HEK293 (cell line): ENCODE measurements around the gene PIF1.

Experiments
- BCL11B ChIP-seq: fragments of 450-650 bp; formaldehyde crosslinking; IDR thresholded peaks from 2 replicates; pipeline ENCODE4 v1.5.1; 2016; ENCODE audit warnings: low read depth, missing biosample characterization, missing genetic modification characterization
- FEZF1 ChIP-seq: fragments of 450-650 bp; formaldehyde crosslinking; IDR thresholded peaks from 2 replicates; pipeline ENCODE4 v1.5.1; 2016; ENCODE audit warnings: missing biosample characterization, missing genetic modification characterization
- GLI4 ChIP-seq: fragments of 450-650 bp; formaldehyde crosslinking; IDR thresholded peaks from 2 replicates; pipeline ENCODE4 v1.5.1; 2016; ENCODE audit warnings: missing biosample characterization, missing genetic modification characterization
- HOXA7 ChIP-seq: sonication (generic); formaldehyde crosslinking; IDR thresholded peaks from 2 replicates; pipeline ENCODE4 v1.8.1; 2022; ENCODE audit warnings: missing genetic modification reagents, borderline replicate concordance
- KLF9 ChIP-seq: fragments of 450-650 bp; formaldehyde crosslinking; IDR thresholded peaks from 2 replicates; pipeline ENCODE4 v1.5.1; 2016; ENCODE audit warnings: missing biosample characterization, missing genetic modification characterization, low read depth
- RBAK ChIP-seq: fragments of 450-650 bp; formaldehyde crosslinking; IDR thresholded peaks from 2 replicates; pipeline ENCODE4 v1.5.1; 2016; ENCODE audit warnings: missing biosample characterization, missing genetic modification characterization
- ZBTB20 ChIP-seq: fragments of 450-650 bp; formaldehyde crosslinking; IDR thresholded peaks from 2 replicates; pipeline ENCODE4 v1.5.1; 2016; ENCODE audit warnings: missing biosample characterization, missing genetic modification characterization
- ZNF10 ChIP-seq: fragments of 450-650 bp; formaldehyde crosslinking; IDR thresholded peaks from 2 replicates; pipeline ENCODE4 v1.5.1; 2017; ENCODE audit warnings: missing biosample characterization, missing genetic modification characterization
- ZNF132 ChIP-seq: fragments of 450-650 bp; formaldehyde crosslinking; IDR thresholded peaks from 2 replicates; pipeline ENCODE4 v1.5.1; 2017; ENCODE audit warnings: missing biosample characterization, missing genetic modification characterization, borderline replicate concordance
- ZNF138 ChIP-seq: fragments of 450-650 bp; formaldehyde crosslinking; IDR thresholded peaks from 2 replicates; pipeline ENCODE4 v1.5.1; 2016; ENCODE audit warnings: missing biosample characterization, missing genetic modification characterization, borderline replicate concordance
- ZNF155 ChIP-seq: fragments of 450-650 bp; formaldehyde crosslinking; IDR thresholded peaks from 2 replicates; pipeline ENCODE4 v1.5.1; 2016; ENCODE audit warnings: missing biosample characterization, missing genetic modification characterization
- ZNF184 ChIP-seq: fragments of 450-650 bp; IDR thresholded peaks from 2 replicates; pipeline ENCODE4 v1.5.1; 2018; ENCODE audit warnings: missing biosample characterization, mild to moderate bottlenecking, missing genetic modification characterization
- ZNF211 ChIP-seq: fragments of 450-650 bp; formaldehyde crosslinking; IDR thresholded peaks from 2 replicates; pipeline ENCODE4 v1.5.1; 2016; ENCODE audit warnings: low read depth, missing biosample characterization, missing genetic modification characterization
- ZNF239 ChIP-seq: fragments of 450-650 bp; formaldehyde crosslinking; IDR thresholded peaks from 2 replicates; pipeline ENCODE4 v1.5.1; 2016; ENCODE audit warnings: missing biosample characterization, missing genetic modification characterization
- ZNF266 ChIP-seq: fragments of 450-650 bp; formaldehyde crosslinking; IDR thresholded peaks from 2 replicates; pipeline ENCODE4 v1.5.1; 2016; ENCODE audit warnings: missing biosample characterization, missing genetic modification characterization, low read depth
- ZNF335 ChIP-seq: fragments of 450-650 bp; formaldehyde crosslinking; conservative IDR thresholded peaks from 2 replicates; pipeline ENCODE4 v1.5.1; 2016; ENCODE audit warnings: missing biosample characterization, missing genetic modification characterization
- ZNF341 ChIP-seq: fragments of 450-650 bp; formaldehyde crosslinking; IDR thresholded peaks from 2 replicates; pipeline ENCODE4; 2016; ENCODE audit warnings: low read depth, missing biosample characterization, missing genetic modification characterization
- ZNF391 ChIP-seq: fragments of 450-650 bp; formaldehyde crosslinking; IDR thresholded peaks from 2 replicates; pipeline ENCODE4 v1.5.1; 2016; ENCODE audit warnings: low read depth, missing biosample characterization, missing genetic modification characterization, borderline replicate concordance
- ZNF473 ChIP-seq: fragments of 450-650 bp; formaldehyde crosslinking; IDR thresholded peaks from 2 replicates; pipeline ENCODE4 v1.5.1; 2017; ENCODE audit warnings: missing biosample characterization, missing genetic modification characterization
- ZNF501 ChIP-seq: fragments of 450-650 bp; formaldehyde crosslinking; IDR thresholded peaks from 2 replicates; pipeline ENCODE4 v1.5.1; 2016; ENCODE audit warnings: missing biosample characterization, missing genetic modification characterization
- ZNF510 ChIP-seq: fragments of 450-650 bp; formaldehyde crosslinking; IDR thresholded peaks from 2 replicates; pipeline ENCODE4 v1.5.1; 2018; ENCODE audit warnings: mild to moderate bottlenecking, missing genetic modification characterization, missing biosample characterization; ENCODE audit not compliant: insufficient replicate concordance
- ZNF521 ChIP-seq: fragments of 450-650 bp; formaldehyde crosslinking; IDR thresholded peaks from 2 replicates; pipeline ENCODE4 v1.5.1; 2017; ENCODE audit warnings: missing biosample characterization, mild to moderate bottlenecking, missing genetic modification characterization
- ZNF529 ChIP-seq: fragments of 450-650 bp; formaldehyde crosslinking; IDR thresholded peaks from 2 replicates; pipeline ENCODE4 v1.5.1; 2017; ENCODE audit warnings: missing genetic modification characterization, missing biosample characterization; ENCODE audit not compliant: insufficient replicate concordance
- ZNF560 ChIP-seq: fragments of 450-650 bp; formaldehyde crosslinking; IDR thresholded peaks from 2 replicates; pipeline ENCODE4 v1.5.1; 2017; ENCODE audit warnings: missing biosample characterization, missing genetic modification characterization, borderline replicate concordance
- ZNF747 ChIP-seq: fragments of 450-650 bp; formaldehyde crosslinking; IDR thresholded peaks from 2 replicates; pipeline ENCODE4 v1.5.1; 2016; ENCODE audit warnings: missing biosample characterization, missing genetic modification characterization
- ZNF777 ChIP-seq: fragments of 450-650 bp; formaldehyde crosslinking; IDR thresholded peaks from 2 replicates; pipeline ENCODE4 v1.5.1; 2017; ENCODE audit warnings: missing biosample characterization, missing genetic modification characterization, borderline replicate concordance
- ZSCAN16 ChIP-seq: fragments of 450-650 bp; formaldehyde crosslinking; IDR thresholded peaks from 2 replicates; pipeline ENCODE4 v1.5.1; 2016; ENCODE audit warnings: missing biosample characterization, missing genetic modification characterization
- ZSCAN30 ChIP-seq: fragments of 450-650 bp; IDR thresholded peaks from 2 replicates; pipeline ENCODE4 v1.5.1; 2018; ENCODE audit warnings: missing biosample characterization, mild to moderate bottlenecking, missing genetic modification characterization, moderate library complexity
- TF ChIP-seq, protein P1 (sequence below): IDR thresholded peaks from 2 replicates; pipeline ENCODE4 v1.6.1; 2011; ENCODE audit warnings: mild to moderate bottlenecking, low read depth, low read length, borderline replicate concordance
- TF ChIP-seq, protein P2 (sequence below): fragments of 450-650 bp; formaldehyde crosslinking; IDR thresholded peaks from 2 replicates; pipeline ENCODE4; 2016; ENCODE audit warnings: missing biosample characterization, missing genetic modification characterization
- TF ChIP-seq, protein P3 (sequence below): fragments of 450-650 bp; formaldehyde crosslinking; conservative IDR thresholded peaks from 2 replicates; pipeline ENCODE4 v1.5.1; 2016; ENCODE audit warnings: low read depth, missing biosample characterization, missing genetic modification characterization
- TF ChIP-seq, protein P4 (sequence below): fragments of 450-650 bp; formaldehyde crosslinking; IDR thresholded peaks from 2 replicates; pipeline ENCODE4 v1.5.1; 2016; ENCODE audit warnings: missing biosample characterization, missing genetic modification characterization

The PIF1 gene

DNA sequence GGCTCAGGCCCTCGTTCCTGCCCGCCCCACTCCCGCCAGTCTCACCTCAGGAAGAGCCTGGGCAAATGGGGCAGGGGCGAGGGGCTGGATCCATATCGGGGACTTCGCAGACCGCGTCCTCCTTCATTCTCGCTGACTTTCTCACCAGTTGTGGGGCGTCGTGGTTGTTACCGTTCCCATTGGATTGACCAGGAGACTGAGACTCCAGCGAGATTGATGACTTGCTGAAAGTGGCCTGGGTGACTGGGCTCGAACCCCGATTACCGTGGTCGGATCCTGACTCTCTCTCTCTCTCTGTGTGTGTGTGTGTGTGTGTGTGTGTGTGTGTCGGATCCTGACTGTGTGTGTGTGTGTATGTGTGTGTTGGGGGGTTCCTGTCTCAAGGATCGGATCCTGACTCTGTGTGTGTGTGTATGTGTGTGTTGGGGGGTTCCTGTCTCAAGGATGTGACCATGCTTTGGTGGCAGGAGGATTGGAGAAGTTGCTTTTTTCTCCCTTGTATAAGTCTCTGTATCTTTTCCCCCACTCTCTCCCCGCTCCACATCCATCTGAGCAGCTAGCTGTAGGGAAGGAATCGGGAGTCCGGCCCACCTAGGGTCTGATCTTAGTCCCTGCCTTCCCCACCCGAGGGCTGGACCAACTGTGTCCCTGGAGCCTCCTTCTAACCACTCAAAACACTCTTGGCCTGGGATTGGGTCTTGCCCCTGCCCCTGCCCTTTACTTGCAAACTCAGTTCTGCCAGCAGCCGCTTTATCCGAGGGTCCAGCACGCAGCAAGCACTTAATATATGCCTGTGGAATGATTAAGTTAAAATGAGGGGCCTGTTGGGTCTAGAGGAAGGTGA lies 16.9 kb upstream of the PIF1 start (continued):
- TF ChIP-seq, protein P1, sequence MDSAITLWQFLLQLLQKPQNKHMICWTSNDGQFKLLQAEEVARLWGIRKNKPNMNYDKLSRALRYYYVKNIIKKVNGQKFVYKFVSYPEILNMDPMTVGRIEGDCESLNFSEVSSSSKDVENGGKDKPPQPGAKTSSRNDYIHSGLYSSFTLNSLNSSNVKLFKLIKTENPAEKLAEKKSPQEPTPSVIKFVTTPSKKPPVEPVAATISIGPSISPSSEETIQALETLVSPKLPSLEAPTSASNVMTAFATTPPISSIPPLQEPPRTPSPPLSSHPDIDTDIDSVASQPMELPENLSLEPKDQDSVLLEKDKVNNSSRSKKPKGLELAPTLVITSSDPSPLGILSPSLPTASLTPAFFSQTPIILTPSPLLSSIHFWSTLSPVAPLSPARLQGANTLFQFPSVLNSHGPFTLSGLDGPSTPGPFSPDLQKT: no peak
- TF ChIP-seq ZNF184 (tag by site-specific recombination): no peak
- TF ChIP-seq ZNF266 (tag by site-specific recombination): no peak
- TF ChIP-seq, protein P2, sequence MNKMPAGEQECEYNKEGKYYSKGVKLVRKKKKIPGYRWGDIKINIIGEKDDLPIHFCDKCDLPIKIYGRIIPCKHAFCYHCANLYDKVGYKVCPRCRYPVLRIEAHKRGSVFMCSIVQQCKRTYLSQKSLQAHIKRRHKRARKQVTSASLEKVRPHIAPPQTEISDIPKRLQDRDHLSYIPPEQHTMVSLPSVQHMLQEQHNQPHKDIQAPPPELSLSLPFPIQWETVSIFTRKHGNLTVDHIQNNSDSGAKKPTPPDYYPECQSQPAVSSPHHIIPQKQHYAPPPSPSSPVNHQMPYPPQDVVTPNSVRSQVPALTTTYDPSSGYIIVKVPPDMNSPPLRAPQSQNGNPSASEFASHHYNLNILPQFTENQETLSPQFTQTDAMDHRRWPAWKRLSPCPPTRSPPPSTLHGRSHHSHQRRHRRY (tag by site-specific recombination): no peak
- no peak for TF ChIP-seq ZNF239 (tag by site-specific recombination)
- peak; percentile 76 for TF ChIP-seq ZNF335 (tag by site-specific recombination)
- TF ChIP-seq BCL11B: no peak
- 0 out of 2 replicates have a peak, but pooled peaks have one; percentile 49 for TF ChIP-seq ZNF391 (tag by site-specific recombination)
- no peak for TF ChIP-seq ZNF132
- TF ChIP-seq RBAK (tag by site-specific recombination): no peak
- no peak for TF ChIP-seq ZSCAN16
- no peak for TF ChIP-seq ZNF521 (tag by site-specific recombination)
- TF ChIP-seq, protein P3, sequence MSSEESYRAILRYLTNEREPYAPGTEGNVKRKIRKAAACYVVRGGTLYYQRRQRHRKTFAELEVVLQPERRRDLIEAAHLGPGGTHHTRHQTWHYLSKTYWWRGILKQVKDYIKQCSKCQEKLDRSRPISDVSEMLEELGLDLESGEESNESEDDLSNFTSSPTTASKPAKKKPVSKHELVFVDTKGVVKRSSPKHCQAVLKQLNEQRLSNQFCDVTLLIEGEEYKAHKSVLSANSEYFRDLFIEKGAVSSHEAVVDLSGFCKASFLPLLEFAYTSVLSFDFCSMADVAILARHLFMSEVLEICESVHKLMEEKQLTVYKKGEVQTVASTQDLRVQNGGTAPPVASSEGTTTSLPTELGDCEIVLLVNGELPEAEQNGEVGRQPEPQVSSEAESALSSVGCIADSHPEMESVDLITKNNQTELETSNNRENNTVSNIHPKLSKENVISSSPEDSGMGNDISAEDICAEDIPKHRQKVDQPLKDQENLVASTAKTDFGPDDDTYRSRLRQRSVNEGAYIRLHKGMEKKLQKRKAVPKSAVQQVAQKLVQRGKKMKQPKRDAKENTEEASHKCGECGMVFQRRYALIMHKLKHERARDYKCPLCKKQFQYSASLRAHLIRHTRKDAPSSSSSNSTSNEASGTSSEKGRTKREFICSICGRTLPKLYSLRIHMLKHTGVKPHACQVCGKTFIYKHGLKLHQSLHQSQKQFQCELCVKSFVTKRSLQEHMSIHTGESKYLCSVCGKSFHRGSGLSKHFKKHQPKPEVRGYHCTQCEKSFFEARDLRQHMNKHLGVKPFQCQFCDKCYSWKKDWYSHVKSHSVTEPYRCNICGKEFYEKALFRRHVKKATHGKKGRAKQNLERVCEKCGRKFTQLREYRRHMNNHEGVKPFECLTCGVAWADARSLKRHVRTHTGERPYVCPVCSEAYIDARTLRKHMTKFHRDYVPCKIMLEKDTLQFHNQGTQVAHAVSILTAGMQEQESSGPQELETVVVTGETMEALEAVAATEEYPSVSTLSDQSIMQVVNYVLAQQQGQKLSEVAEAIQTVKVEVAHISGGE (tag by site-specific recombination): no peak
- no peak for TF ChIP-seq ZNF341 (tag by site-specific recombination)
- no peak for TF ChIP-seq ZNF211 (tag by site-specific recombination)
- TF ChIP-seq ZNF529: no peak
- TF ChIP-seq ZNF777 (tag by site-specific recombination): no peak
- no peak for TF ChIP-seq ZNF510 (tag by site-specific recombination)
- TF ChIP-seq FEZF1 (tag by site-specific recombination): no peak
- TF ChIP-seq HOXA7 (CRISPR knock-in tag): no peak
- no peak for TF ChIP-seq ZNF747
- TF ChIP-seq ZNF155: no peak
- TF ChIP-seq ZNF10 (tag by site-specific recombination): no peak
- no peak for TF ChIP-seq ZNF473 (tag by site-specific recombination)
- no peak for TF ChIP-seq ZNF138 (tag by site-specific recombination)
- TF ChIP-seq ZNF560: no peak
- no peak; the same call in 1 of the 2 replicates for TF ChIP-seq ZBTB20 (tag by site-specific recombination)
- TF ChIP-seq ZSCAN30 (tag by site-specific recombination): peak; percentile 54; the same call in 1 of the 2 replicates
- no peak for TF ChIP-seq GLI4 (tag by site-specific recombination)
- TF ChIP-seq, protein P4, sequence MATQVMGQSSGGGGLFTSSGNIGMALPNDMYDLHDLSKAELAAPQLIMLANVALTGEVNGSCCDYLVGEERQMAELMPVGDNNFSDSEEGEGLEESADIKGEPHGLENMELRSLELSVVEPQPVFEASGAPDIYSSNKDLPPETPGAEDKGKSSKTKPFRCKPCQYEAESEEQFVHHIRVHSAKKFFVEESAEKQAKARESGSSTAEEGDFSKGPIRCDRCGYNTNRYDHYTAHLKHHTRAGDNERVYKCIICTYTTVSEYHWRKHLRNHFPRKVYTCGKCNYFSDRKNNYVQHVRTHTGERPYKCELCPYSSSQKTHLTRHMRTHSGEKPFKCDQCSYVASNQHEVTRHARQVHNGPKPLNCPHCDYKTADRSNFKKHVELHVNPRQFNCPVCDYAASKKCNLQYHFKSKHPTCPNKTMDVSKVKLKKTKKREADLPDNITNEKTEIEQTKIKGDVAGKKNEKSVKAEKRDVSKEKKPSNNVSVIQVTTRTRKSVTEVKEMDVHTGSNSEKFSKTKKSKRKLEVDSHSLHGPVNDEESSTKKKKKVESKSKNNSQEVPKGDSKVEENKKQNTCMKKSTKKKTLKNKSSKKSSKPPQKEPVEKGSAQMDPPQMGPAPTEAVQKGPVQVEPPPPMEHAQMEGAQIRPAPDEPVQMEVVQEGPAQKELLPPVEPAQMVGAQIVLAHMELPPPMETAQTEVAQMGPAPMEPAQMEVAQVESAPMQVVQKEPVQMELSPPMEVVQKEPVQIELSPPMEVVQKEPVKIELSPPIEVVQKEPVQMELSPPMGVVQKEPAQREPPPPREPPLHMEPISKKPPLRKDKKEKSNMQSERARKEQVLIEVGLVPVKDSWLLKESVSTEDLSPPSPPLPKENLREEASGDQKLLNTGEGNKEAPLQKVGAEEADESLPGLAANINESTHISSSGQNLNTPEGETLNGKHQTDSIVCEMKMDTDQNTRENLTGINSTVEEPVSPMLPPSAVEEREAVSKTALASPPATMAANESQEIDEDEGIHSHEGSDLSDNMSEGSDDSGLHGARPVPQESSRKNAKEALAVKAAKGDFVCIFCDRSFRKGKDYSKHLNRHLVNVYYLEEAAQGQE (tag by site-specific recombination): no peak
- TF ChIP-seq KLF9 (tag by site-specific recombination): no peak
- 0 out of 2 replicates have a peak, but pooled peaks have one; percentile 48 for TF ChIP-seq ZNF501 (tag by site-specific recombination)
